Measurements from ENCODE around the gene NT5C1A.

Gene NT5C1A

DNA sequence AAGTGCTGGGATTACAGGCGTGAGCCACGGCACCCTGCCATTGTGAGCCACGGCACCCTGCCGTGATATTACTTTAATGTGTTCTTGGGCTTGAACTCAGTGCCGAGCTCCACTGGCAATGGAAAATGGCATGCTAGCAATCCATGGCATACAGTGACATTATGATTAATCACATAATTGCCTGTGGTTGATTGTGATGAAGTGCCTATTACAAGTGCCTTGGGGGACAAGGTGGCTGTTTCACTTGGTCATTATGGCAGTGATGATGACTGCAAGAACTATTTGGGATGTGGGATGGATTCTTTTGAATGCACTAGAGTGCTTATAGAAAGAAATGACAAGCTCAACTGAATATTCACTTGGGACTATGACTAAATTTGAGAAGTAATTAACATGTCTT, 41.6 kb upstream of the NT5C1A start:
- TF ChIP-seq ZBTB7A (IDR thresholded peaks at IDR 0.05; ENCODE audit: low read depth) (no peak), EGR1 (IDR thresholded peaks at IDR 0.05) (no peak), TEAD4 (IDR thresholded peaks at IDR 0.05) (no peak), NFIC (IDR thresholded peaks at IDR 0.05) (no peak)
- TF ChIP-seq, protein P1, sequence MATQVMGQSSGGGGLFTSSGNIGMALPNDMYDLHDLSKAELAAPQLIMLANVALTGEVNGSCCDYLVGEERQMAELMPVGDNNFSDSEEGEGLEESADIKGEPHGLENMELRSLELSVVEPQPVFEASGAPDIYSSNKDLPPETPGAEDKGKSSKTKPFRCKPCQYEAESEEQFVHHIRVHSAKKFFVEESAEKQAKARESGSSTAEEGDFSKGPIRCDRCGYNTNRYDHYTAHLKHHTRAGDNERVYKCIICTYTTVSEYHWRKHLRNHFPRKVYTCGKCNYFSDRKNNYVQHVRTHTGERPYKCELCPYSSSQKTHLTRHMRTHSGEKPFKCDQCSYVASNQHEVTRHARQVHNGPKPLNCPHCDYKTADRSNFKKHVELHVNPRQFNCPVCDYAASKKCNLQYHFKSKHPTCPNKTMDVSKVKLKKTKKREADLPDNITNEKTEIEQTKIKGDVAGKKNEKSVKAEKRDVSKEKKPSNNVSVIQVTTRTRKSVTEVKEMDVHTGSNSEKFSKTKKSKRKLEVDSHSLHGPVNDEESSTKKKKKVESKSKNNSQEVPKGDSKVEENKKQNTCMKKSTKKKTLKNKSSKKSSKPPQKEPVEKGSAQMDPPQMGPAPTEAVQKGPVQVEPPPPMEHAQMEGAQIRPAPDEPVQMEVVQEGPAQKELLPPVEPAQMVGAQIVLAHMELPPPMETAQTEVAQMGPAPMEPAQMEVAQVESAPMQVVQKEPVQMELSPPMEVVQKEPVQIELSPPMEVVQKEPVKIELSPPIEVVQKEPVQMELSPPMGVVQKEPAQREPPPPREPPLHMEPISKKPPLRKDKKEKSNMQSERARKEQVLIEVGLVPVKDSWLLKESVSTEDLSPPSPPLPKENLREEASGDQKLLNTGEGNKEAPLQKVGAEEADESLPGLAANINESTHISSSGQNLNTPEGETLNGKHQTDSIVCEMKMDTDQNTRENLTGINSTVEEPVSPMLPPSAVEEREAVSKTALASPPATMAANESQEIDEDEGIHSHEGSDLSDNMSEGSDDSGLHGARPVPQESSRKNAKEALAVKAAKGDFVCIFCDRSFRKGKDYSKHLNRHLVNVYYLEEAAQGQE (IDR thresholded peaks at IDR 0.05; ENCODE audit: low read depth), result no peak
- TF ChIP-seq, protein P2, sequence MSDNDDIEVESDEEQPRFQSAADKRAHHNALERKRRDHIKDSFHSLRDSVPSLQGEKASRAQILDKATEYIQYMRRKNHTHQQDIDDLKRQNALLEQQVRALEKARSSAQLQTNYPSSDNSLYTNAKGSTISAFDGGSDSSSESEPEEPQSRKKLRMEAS (IDR thresholded peaks at IDR 0.05), result no peak

DNA sequence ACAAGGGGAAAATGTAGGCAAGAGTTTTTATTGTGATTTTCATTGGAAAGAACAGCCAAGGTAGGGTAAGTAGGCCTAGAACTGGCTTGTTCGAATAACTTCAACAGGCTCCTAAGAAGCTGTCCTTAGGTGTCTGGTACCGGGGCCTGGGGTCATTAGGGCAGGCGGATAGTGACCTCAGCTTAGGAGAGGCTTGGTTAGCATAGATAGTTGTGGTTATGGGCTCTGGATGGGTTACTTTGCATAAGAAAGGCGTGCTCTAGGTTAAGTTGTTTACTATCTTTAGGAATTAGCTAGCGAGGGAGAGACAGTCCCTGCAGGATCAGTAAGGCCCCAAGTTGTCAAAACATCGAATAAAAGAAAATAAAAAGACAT, 40.0 kb upstream of the NT5C1A start:
- TF ChIP-seq TCF12 (IDR thresholded peaks at IDR 0.05; ENCODE audit: low read depth) (no peak), EP300 (IDR thresholded peaks at IDR 0.05; ENCODE audit: borderline replicate concordance) (no peak), ZBTB7A (IDR thresholded peaks at IDR 0.05; ENCODE audit: low read depth) (no peak), RAD21 (IDR thresholded peaks at IDR 0.05; ENCODE audit: low read depth) (no peak), NFIC (IDR thresholded peaks at IDR 0.05) (no peak), TAF1 (IDR thresholded peaks at IDR 0.05; ENCODE audit: low read depth) (no peak), YY1 (IDR thresholded peaks at IDR 0.05; ENCODE audit: low read depth) (no peak), EGR1 (IDR thresholded peaks at IDR 0.05) (no peak), CREB1 (IDR thresholded peaks at IDR 0.05; ENCODE audit: low read depth) (no peak), FOXM1 (IDR thresholded peaks at IDR 0.05; ENCODE audit: borderline replicate concordance, low read depth) (no peak), TEAD4 (IDR thresholded peaks at IDR 0.05) (no peak), CEBPB (IDR thresholded peaks at IDR 0.05) (no peak)
- TF ChIP-seq, protein P3, sequence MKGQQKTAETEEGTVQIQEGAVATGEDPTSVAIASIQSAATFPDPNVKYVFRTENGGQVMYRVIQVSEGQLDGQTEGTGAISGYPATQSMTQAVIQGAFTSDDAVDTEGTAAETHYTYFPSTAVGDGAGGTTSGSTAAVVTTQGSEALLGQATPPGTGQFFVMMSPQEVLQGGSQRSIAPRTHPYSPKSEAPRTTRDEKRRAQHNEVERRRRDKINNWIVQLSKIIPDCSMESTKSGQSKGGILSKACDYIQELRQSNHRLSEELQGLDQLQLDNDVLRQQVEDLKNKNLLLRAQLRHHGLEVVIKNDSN (IDR thresholded peaks at IDR 0.05), result no peak
- TF ChIP-seq, protein P1 (IDR thresholded peaks at IDR 0.05; ENCODE audit: low read depth), result no peak
- TF ChIP-seq, protein P2 (IDR thresholded peaks at IDR 0.05), result no peak

DNA sequence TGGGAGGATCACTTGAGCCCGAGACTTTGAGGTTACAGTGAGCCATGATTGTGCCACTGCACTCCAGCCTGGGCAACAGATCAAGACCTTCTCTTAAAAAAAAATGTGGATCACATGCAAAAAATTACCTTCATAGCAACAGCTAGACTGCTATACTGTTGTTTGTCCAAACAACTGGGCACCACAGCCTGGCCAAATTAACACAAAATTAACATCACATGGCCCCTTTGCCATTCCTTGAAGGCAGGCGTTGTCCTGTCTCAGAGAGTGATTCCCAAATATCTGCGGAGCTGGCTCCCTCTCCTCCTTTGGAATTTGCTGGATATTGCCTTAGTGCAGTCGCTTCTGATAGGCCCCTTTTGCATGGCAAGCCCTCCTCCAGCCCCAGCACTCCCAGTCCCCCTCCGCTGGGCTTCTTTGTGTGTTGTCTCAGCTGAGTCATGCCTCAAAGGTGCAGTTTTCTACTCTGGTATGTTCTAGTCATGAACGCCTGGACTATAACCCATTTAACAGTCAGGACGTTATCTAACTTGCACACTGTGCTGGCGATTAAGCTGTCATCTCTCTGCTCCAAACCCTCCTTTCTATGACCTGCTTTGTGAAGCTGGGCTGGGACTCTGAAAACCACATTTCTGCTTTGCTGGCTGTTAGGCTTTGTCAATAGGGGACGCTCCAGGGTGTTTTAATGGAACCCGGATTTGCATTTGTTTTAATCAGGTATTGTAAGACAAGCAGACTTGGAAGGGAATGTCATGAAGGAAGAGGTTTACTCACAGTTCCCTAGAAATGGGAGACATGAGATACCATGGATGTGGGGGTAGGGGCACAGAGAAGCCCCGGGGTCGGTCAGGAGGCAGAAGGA, 39.4 kb upstream of the NT5C1A start:
- TF ChIP-seq ZBTB7A (IDR thresholded peaks at IDR 0.05; ENCODE audit: low read depth) (no peak), CEBPB (IDR thresholded peaks at IDR 0.05) (no peak), TEAD4 (IDR thresholded peaks at IDR 0.05) (no peak), NFIC (IDR thresholded peaks at IDR 0.05) (no peak), YY1 (IDR thresholded peaks at IDR 0.05; ENCODE audit: low read depth) (no peak), TCF12 (IDR thresholded peaks at IDR 0.05; ENCODE audit: low read depth) (no peak), EGR1 (IDR thresholded peaks at IDR 0.05) (no peak)
- TF ChIP-seq, protein P1 (IDR thresholded peaks at IDR 0.05; ENCODE audit: low read depth), result no peak

DNA sequence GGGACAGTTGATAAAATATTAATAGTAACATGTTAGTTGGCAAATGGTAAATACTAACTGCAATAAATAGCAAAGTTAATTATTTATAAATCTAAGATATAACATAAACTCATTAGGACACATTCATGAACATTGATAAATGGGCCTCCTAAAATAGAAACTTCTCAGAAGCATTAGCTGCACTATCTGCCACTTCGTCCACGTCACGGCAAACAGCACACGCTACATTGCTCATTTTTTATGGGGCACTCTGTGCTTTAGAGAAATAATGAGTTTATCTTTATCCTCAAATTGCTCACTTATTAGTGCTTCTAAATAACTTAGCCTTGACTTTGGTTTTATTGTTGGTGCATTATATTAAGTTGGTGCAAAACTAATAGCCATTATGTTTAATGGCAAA, 35.6 kb upstream of the NT5C1A start:
- TF ChIP-seq, protein P3 (IDR thresholded peaks at IDR 0.05), result no peak
- no peak for TF ChIP-seq NFIC (IDR thresholded peaks at IDR 0.05)
- no peak for TF ChIP-seq TCF12 (IDR thresholded peaks at IDR 0.05; ENCODE audit: low read depth)
- no peak for TF ChIP-seq ZBTB7A (IDR thresholded peaks at IDR 0.05; ENCODE audit: low read depth)
- no peak for TF ChIP-seq CREB1 (IDR thresholded peaks at IDR 0.05; ENCODE audit: low read depth)
- TF ChIP-seq TAF1 (IDR thresholded peaks at IDR 0.05; ENCODE audit: low read depth), result no peak
- TF ChIP-seq TEAD4 (IDR thresholded peaks at IDR 0.05), result no peak
- TF ChIP-seq YY1 (IDR thresholded peaks at IDR 0.05; ENCODE audit: low read depth), result no peak
- TF ChIP-seq, protein P1 (IDR thresholded peaks at IDR 0.05; ENCODE audit: low read depth), result no peak
- TF ChIP-seq EGR1 (IDR thresholded peaks at IDR 0.05), result no peak
- no peak for TF ChIP-seq FOXM1 (IDR thresholded peaks at IDR 0.05; ENCODE audit: borderline replicate concordance, low read depth)
- TF ChIP-seq, protein P2 (IDR thresholded peaks at IDR 0.05), result no peak
- no peak for TF ChIP-seq EP300 (IDR thresholded peaks at IDR 0.05; ENCODE audit: borderline replicate concordance)
- TF ChIP-seq RAD21 (IDR thresholded peaks at IDR 0.05; ENCODE audit: low read depth), result no peak
